Measurements from ENCODE around the gene TNPO2.
"Not testable (repeated sequence)": the region's sequence is repeated elsewhere in the genome, so short reads cannot be mapped to it uniquely, and the experiment has no call there.

The TNPO2 gene

GRCh38 chr19:12726988-12727316, 3.2 kb upstream of the TNPO2 start:
- no peak overlapping the region for H3K27ac ChIP-seq (ENCODE audit: low read length)
- H4K20me1 ChIP-seq (ENCODE audit: insufficient read depth, low read length) = peaks cover 29% of the 10 kb centered on the region
- ATAC-seq (ENCODE audit: insufficient read depth, low read depth) (no peak), DNase-seq (no peak)
- H3K9ac ChIP-seq (ENCODE audit: low read depth, low read length) = no peak overlapping the region
- no peak overlapping the region for H3K4me2 ChIP-seq (ENCODE audit: insufficient read depth, low read length)
- no peaks in the 10 kb centered on the region for H3K9me3 ChIP-seq (ENCODE audit: insufficient read depth, low read length, severe bottlenecking)
- no peak overlapping the region for H2AFZ ChIP-seq (ENCODE audit: low read depth, low read length)
- peaks cover 46% of the 10 kb centered on the region for H3K79me2 ChIP-seq (ENCODE audit: insufficient read depth, low read length)
- no peaks in the 10 kb centered on the region for H3K27me3 ChIP-seq (ENCODE audit: insufficient read depth, low read length, poor library complexity)
- peaks cover 46% of the 10 kb centered on the region for H3K36me3 ChIP-seq (ENCODE audit: insufficient read depth, low read length)
- no peak overlapping the region for H3K4me3 ChIP-seq (ENCODE audit: low read depth in 1 of 2, low read length in 2 of 2)
- TF ChIP-seq EZH2 (IDR thresholded peaks at IDR 0.05; ENCODE audit: borderline replicate concordance, low read depth, low read length, severe bottlenecking) (no peak), CTCF (IDR thresholded peaks at IDR 0.05; ENCODE audit: borderline replicate concordance, extremely low read depth, low read length, poor library complexity, severe bottlenecking) (no peak)
- peaks cover 19% of the 10 kb centered on the region for H3K4me1 ChIP-seq (ENCODE audit: insufficient read depth, low read length)

- ATAC-seq (ENCODE audit: insufficient read depth, low read depth); H3K9me3 ChIP-seq (ENCODE audit: insufficient read depth, low read length, severe bottlenecking); H3K4me2 ChIP-seq (ENCODE audit: insufficient read depth, low read length); H2AFZ ChIP-seq (ENCODE audit: low read depth, low read length); H3K27me3 ChIP-seq (ENCODE audit: insufficient read depth, low read length, poor library complexity); H3K27ac ChIP-seq (ENCODE audit: low read length); H3K9ac ChIP-seq (ENCODE audit: low read depth, low read length); H3K4me3 ChIP-seq (ENCODE audit: low read depth in 1 of 2, low read length in 2 of 2); DNase-seq: not testable (repeated sequence)
- Histone ChIP-seq H3K79me2 (ENCODE audit: insufficient read depth, low read length) (peaks cover 46% of the 10 kb centered on the region), H3K36me3 (ENCODE audit: insufficient read depth, low read length) (peaks cover 41% of the 10 kb centered on the region), H4K20me1 (ENCODE audit: insufficient read depth, low read length) (peaks cover 30% of the 10 kb centered on the region), H3K4me1 (ENCODE audit: insufficient read depth, low read length) (peaks cover 27% of the 10 kb centered on the region)
Observed at GRCh38 chr19:12725612-12726011, 1.9 kb upstream of the TNPO2 start.

- peaks cover 38% of the 10 kb centered on the region for H3K36me3 ChIP-seq (ENCODE audit: insufficient read depth, low read length)
- no peak for ATAC-seq (ENCODE audit: insufficient read depth, low read depth)
- no peak for TF ChIP-seq EZH2 (IDR thresholded peaks at IDR 0.05; ENCODE audit: borderline replicate concordance, low read depth, low read length, severe bottlenecking)
- no peak for TF ChIP-seq CTCF (IDR thresholded peaks at IDR 0.05; ENCODE audit: borderline replicate concordance, extremely low read depth, low read length, poor library complexity, severe bottlenecking)
Observed at GRCh38 chr19:12723381-12723640, 421 bp downstream of the TNPO2 start.

GRCh38 chr19:12722566-12723380, 959 bp downstream of the TNPO2 start:
- DNase-seq (peak; percentile 97), ATAC-seq (ENCODE audit: insufficient read depth, low read depth) (peak; percentile 81)
- peak overlapping the region; percentile 85 for H2AFZ ChIP-seq (ENCODE audit: low read depth, low read length)
- H3K4me2 ChIP-seq (ENCODE audit: insufficient read depth, low read length) = peak overlapping the region; percentile 94
- H3K27me3 ChIP-seq (ENCODE audit: insufficient read depth, low read length, poor library complexity) = no peaks in the 10 kb centered on the region
- H3K4me1 ChIP-seq (ENCODE audit: insufficient read depth, low read length) = peaks cover 32% of the 10 kb centered on the region
- no peaks in the 10 kb centered on the region for H3K9me3 ChIP-seq (ENCODE audit: insufficient read depth, low read length, severe bottlenecking)
- no peak for TF ChIP-seq CTCF (IDR thresholded peaks at IDR 0.05; ENCODE audit: borderline replicate concordance, extremely low read depth, low read length, poor library complexity, severe bottlenecking)
- no peak for TF ChIP-seq EZH2 (IDR thresholded peaks at IDR 0.05; ENCODE audit: borderline replicate concordance, low read depth, low read length, severe bottlenecking)
- H3K27ac ChIP-seq (ENCODE audit: low read length) = peak overlapping the region; percentile 92
- peaks cover 38% of the 10 kb centered on the region for H3K36me3 ChIP-seq (ENCODE audit: insufficient read depth, low read length)
- peak overlapping the region; percentile 73 for H3K9ac ChIP-seq (ENCODE audit: low read depth, low read length)
- H4K20me1 ChIP-seq (ENCODE audit: insufficient read depth, low read length) = peaks cover 33% of the 10 kb centered on the region
- peaks cover 68% of the 10 kb centered on the region for H3K79me2 ChIP-seq (ENCODE audit: insufficient read depth, low read length)
- peak overlapping the region; percentile 50 to 71 for H3K4me3 ChIP-seq (ENCODE audit: low read depth in 1 of 2, low read length in 2 of 2)

More at GRCh38 chr19:12723381-12723640, 421 bp downstream of the TNPO2 start:
- Histone ChIP-seq H3K4me3 (ENCODE audit: low read depth in 1 of 2, low read length in 2 of 2) (peak overlapping the region; percentile 50 to 71), H4K20me1 (ENCODE audit: insufficient read depth, low read length) (peaks cover 33% of the 10 kb centered on the region), H3K4me2 (ENCODE audit: insufficient read depth, low read length) (peak overlapping the region; percentile 94), H3K27me3 (ENCODE audit: insufficient read depth, low read length, poor library complexity) (no peaks in the 10 kb centered on the region), H3K9ac (ENCODE audit: low read depth, low read length) (peak overlapping the region; percentile 73), H3K27ac (ENCODE audit: low read length) (peak overlapping the region; percentile 90), H2AFZ (ENCODE audit: low read depth, low read length) (peak overlapping the region; percentile 85), H3K9me3 (ENCODE audit: insufficient read depth, low read length, severe bottlenecking) (no peaks in the 10 kb centered on the region), H3K79me2 (ENCODE audit: insufficient read depth, low read length) (peaks cover 62% of the 10 kb centered on the region), H3K4me1 (ENCODE audit: insufficient read depth, low read length) (peaks cover 32% of the 10 kb centered on the region)
- DNase-seq = peak; percentile 29

Data from DND-41 (cell line).